Left lung (tissue), 10 donors: Measurements from ENCODE around the gene WHAMM. TPM values are rescaled to one million over a fixed set of nuclear protein-coding genes. Genes with fewer than 3 reads are reported as not detected.

Experiments used
- ATAC-seq: fragments of 200-7000 bp; cut with Tn5 transposase; one replicate; pipeline ENCODE4 v1.9.1; 2020; ENCODE audit warnings: moderate library complexity
- DNase-seq, 4 donors: peaks; one replicate each; pipeline ENCODE4 v3.0.0-alpha.2; 2013 to 2020
- H3K27ac ChIP-seq, 2 donors: fragments of 200-600 bp; sonication (generic) in 1 of 2; one replicate each; pipeline versions ENCODE4 v1.5.0 to v1.8.0; 2020 to 2021
- H3K27me3 ChIP-seq, 2 donors: fragments of 200-600 bp; sonication (generic) in 1 of 2; one replicate each; pipeline versions ENCODE4 v1.5.0 to v1.8.0; 2020 to 2021
- H3K36me3 ChIP-seq, 2 donors: fragments of 200-600 bp; sonication (generic) in 1 of 2; one replicate each; pipeline versions ENCODE4 v1.5.0 to v1.8.0; 2020 to 2021
- H3K4me1 ChIP-seq, 2 donors: fragments of 200-600 bp; one replicate each; pipeline ENCODE4 v1.8.0; 2021
- H3K4me3 ChIP-seq, 2 donors: fragments of 200-600 bp; sonication (generic) in 1 of 2; one replicate each; pipeline versions ENCODE4 v1.5.0 to v1.8.0; 2020 to 2021; ENCODE audit warnings: mild to moderate bottlenecking in 1 of 2
- H3K9me3 ChIP-seq, 2 donors: fragments of 200-600 bp; sonication (generic) in 1 of 2; one replicate each; pipeline versions ENCODE4 v1.5.0 to v1.8.0; 2020 to 2021
- intact Hi-C, 2 donors: fragments of 100-400 bp; cut with DNase I; formaldehyde crosslinking; loops; one replicate each; pipeline versions ENCODE4 v1.11.2 to v1.14.2; 2022
- polyA plus RNA-seq, 6 donors: library from polyadenylated mRNA; unstranded; fragments of 120-200 nt; gene quantifications; one replicate each; pipeline ENCODE4 v1.2.1, GENCODE V29; 2013; ENCODE audit not compliant: insufficient read length in 6 of 6
- total RNA-seq, 2 donors: library from RNA; stranded (reverse); fragmentation: NEBNext Ultra II Directional; extraction: Animal tissue kit (Norgen Biotek cat#: 25700); gene quantifications; one replicate each; pipeline ENCODE4 v1.2.1, GENCODE V29; 2021
- TF ChIP-seq, protein P1 (sequence below), 2 donors: fragments of 200-600 bp; sonication (generic) in 1 of 2; IDR thresholded peaks; one replicate each; pipeline versions ENCODE4 v1.5.0 to v1.8.0; 2021; ENCODE audit warnings: antibody characterized with exemption in 2 of 2
- donor health status: DM: no; HTN: yes; CAD: no.
- donor health status: DM: no; HTN: no; CAD: no.

WHAMM gene
- total and polyA plus RNA-seq, 8 donors = 9.3 to 15.8 (median 13.4) TPM

DNA sequence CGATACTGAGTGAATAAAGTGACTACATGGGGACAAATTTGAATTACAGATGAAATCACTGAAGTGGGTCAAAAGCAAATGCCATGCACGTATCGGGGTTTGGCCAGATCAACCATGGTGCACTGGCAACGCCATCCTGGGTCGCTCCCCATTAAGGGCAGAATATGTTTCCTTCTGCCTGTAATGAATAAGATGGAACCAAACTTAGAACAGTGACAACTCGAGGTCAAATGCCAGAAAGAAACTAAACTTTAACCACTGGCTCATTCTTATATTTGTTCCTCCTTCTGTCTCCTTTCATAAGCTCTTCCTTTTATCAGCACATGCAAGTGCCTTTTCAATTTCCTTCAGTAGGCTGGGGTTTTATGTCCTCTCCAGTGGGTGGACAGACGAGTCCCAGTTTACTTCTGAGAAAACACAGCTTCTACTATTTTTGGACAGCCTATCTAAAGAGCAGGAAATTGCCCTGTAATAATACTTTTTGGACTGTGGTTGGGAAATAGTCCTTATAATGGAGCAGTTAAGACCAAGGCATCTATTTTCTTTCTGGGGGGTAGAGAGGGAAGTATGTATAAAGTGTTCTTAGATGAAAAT, 61.4 kb downstream of the WHAMM start:
- no peaks in the 10 kb centered on the region for H3K4me1 ChIP-seq
- H3K27ac ChIP-seq = no peak overlapping the region
- H3K4me3 ChIP-seq = no peak overlapping the region
- TF ChIP-seq, protein P1, sequence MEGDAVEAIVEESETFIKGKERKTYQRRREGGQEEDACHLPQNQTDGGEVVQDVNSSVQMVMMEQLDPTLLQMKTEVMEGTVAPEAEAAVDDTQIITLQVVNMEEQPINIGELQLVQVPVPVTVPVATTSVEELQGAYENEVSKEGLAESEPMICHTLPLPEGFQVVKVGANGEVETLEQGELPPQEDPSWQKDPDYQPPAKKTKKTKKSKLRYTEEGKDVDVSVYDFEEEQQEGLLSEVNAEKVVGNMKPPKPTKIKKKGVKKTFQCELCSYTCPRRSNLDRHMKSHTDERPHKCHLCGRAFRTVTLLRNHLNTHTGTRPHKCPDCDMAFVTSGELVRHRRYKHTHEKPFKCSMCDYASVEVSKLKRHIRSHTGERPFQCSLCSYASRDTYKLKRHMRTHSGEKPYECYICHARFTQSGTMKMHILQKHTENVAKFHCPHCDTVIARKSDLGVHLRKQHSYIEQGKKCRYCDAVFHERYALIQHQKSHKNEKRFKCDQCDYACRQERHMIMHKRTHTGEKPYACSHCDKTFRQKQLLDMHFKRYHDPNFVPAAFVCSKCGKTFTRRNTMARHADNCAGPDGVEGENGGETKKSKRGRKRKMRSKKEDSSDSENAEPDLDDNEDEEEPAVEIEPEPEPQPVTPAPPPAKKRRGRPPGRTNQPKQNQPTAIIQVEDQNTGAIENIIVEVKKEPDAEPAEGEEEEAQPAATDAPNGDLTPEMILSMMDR (IDR thresholded peaks at IDR 0.05) = no peak
- peaks cover 0 to 5% of the 10 kb centered on the region in 2 donors for H3K36me3 ChIP-seq
- intact Hi-C loops = no loop called here
- no peaks in the 10 kb centered on the region for H3K27me3 ChIP-seq
- no peak for ATAC-seq
- no peak for DNase-seq
- H3K9me3 ChIP-seq = no peaks in the 10 kb centered on the region

DNA sequence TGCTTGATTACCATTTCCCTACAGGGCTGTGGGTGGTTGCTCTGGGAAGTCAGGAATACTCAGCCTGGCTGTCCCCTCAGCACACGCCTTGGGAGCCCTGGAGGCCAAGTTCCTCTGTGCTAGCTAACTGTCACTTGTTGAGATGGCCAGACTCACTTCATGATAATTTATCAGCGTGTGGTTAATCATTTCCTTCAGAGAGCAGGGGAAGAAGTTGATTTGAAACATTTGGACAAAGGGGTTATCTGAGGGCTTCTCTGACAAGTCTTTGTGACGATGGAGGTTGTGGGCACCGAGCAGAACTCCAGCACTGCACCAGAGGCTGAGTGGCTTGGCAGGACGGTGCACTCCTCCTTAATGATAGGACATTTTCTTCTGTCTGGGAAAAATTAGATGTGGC, 61.9 kb downstream of the WHAMM start:
- no peak for DNase-seq
- Histone ChIP-seq H3K27ac (no peak overlapping the region), H3K4me1 (no peaks in the 10 kb centered on the region), H3K36me3 (peaks cover 0 to 5% of the 10 kb centered on the region in 2 donors), H3K27me3 (no peaks in the 10 kb centered on the region), H3K9me3 (no peaks in the 10 kb centered on the region), H3K4me3 (no peak overlapping the region)
- TF ChIP-seq, protein P1 (IDR thresholded peaks at IDR 0.05) = no peak
- intact Hi-C loops = no loop called here
- no peak for ATAC-seq

DNA sequence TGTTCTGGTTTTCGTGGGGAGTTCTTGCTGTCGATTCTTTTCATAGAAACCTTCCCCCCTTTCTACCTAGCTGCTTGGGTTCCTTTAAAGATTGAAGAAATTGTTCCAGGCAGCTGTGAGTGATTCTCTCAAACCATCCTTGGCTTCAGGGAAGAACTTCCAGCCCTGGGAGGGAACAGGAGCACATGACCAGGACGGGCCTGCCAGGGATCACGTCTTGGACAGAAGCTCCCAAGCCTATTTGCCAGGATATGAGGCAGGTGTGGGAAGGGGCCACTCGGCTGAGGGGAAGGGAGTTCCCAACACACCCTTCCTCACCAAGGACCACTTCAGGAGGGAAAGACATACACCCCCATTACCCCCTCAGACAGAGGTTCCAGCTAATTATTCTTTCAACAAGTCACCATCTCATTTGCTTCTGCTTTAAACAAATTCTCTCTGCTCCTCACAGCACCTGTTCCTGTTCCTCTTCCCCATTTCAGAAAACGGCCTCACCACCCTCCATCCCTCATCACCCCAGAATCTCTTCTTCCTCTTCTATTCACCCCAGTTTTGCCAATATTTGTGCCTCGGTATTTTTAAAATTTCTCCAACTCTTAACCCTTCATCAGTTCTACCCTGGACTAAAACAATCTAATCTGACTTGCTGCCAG, 62.5 kb downstream of the WHAMM start:
- no peak for ATAC-seq
- Histone ChIP-seq H3K4me1 (no peaks in the 10 kb centered on the region), H3K36me3 (peaks cover 0 to 5% of the 10 kb centered on the region in 2 donors), H3K9me3 (no peaks in the 10 kb centered on the region), H3K4me3 (no peak overlapping the region), H3K27ac (no peak overlapping the region), H3K27me3 (no peaks in the 10 kb centered on the region)
- no peak for DNase-seq
- intact Hi-C loops = no loop called here
- TF ChIP-seq, protein P1 (IDR thresholded peaks at IDR 0.05) = no peak

DNA sequence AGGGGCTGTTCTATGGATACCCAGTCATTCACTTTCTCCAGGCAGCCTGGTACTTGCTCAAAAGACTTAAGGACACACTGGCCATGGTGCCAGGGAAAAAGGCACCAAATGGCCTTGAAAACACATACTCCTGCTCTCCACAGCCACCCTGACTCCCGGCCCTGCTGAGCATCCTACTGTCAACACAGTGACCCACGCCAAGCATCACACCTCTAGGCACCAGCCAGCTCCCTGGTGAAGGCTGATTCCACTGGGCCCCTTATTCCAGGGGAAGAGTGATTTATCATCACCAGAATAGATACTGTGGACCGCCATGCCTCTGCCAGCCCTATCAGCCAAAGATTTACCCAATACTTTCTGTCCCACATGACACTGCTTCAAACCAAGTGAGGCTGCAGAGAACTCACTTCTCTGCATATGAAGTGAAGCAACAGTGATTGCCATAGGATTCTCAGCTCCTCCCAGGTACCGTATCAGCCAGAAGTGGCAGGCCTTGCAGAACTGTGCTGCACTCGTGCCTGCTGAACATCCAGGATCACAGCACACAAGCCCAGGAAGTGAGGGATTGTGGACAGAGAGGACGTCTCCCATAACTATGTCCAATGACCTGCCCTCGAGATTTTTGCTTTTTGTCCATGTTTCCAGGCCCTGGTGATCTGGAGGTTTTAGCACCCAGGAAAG, 63.7 kb downstream of the WHAMM start:
- H3K4me1 ChIP-seq = no peaks in the 10 kb centered on the region
- TF ChIP-seq, protein P1 (IDR thresholded peaks at IDR 0.05) = no peak

DNA sequence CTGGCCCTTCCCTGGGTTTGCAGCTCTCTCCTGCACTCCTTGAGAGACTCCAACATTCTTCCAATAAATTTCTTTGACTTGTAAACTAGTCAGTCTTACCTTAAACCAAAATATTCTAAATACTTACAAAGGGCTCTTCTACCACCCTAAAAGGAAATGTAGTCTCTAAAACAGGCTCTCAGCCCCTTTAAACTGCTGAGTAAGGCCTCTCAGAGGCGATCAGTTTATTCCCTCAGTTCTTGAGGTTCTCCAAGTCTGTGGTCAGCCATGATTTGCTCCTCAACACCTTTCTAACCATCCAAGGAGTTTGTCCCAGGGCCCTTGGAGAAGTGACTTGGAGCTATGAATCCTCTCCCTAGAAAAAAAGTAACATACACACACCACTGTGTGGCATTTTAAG, 64.8 kb downstream of the WHAMM start:
- Histone ChIP-seq H3K36me3 (peaks cover 0 to 5% of the 10 kb centered on the region in 2 donors), H3K27ac (no peak overlapping the region), H3K4me3 (no peak overlapping the region), H3K27me3 (no peaks in the 10 kb centered on the region), H3K9me3 (no peaks in the 10 kb centered on the region), H3K4me1 (no peaks in the 10 kb centered on the region)
- no peak for DNase-seq
- intact Hi-C loops = no loop called here
- no peak for ATAC-seq
- TF ChIP-seq, protein P1 (IDR thresholded peaks at IDR 0.05) = no peak

More for the DNA sequence above, 63.7 kb downstream of the WHAMM start:
- Histone ChIP-seq H3K9me3 (no peaks in the 10 kb centered on the region), H3K36me3 (peaks cover 0 to 5% of the 10 kb centered on the region in 2 donors), H3K27ac (no peak overlapping the region), H3K27me3 (no peaks in the 10 kb centered on the region), H3K4me3 (no peak overlapping the region)
- intact Hi-C loops = no loop called here
- DNase-seq = no peak
- ATAC-seq = no peak
